ENCODE measurements around the gene FAM89B. TPM values are rescaled to one million over a fixed set of nuclear protein-coding genes. Genes with fewer than 3 reads are reported as not detected.

FAM89B gene
- total and polyA plus RNA-seq, 2 of the 8 experiments (the other 6 are each of a cell fraction or from before 2014, with no cell fraction given): 15.8 to 32.4 TPM

- H3K9ac ChIP-seq (replicated peaks in 1 of 4; ENCODE audit: extremely low read depth in 1 of 4, low read depth in 3 of 4, low read length in 3 of 4): no peak overlapping the region
- H3K79me1 ChIP-seq (ENCODE audit: low read depth, low read length): no peaks in the 10 kb centered on the region; the same call in 1 of the 2 replicates
- H3K9me3 ChIP-seq (ENCODE audit: insufficient read depth in 2 of 2, low read depth in 1 of 2, low read length in 1 of 2): no peaks in the 10 kb centered on the region
- no peaks in the 10 kb centered on the region for H4K20me1 ChIP-seq (replicated peaks in 1 of 2; ENCODE audit: control insufficient read depth in 1 of 2, insufficient read depth in 2 of 2, low read length in 2 of 2)
- WGBS, 2 experiments (ENCODE audit: extremely low coverage in 1 of 2, insufficient coverage in 1 of 2, insufficient read length in 1 of 2, insufficient replicate concordance in 2 of 2, low coverage in 1 of 2, low lambda C conversion rate in 2 of 2, missing lambda C conversion rate in 1 of 2): 89% methylated on average over 7 of the region's 7 CpGs; no CpG with 5 or more reads in 1 of the 2 experiments
- H3K18ac ChIP-seq (ENCODE audit: extremely low read depth, low read length): no peak overlapping the region
- no peaks in the 10 kb centered on the region for H3K36me3 ChIP-seq (ENCODE audit: control insufficient read depth in 2 of 4, insufficient read depth in 4 of 4, low read length in 3 of 4)
- H4K8ac ChIP-seq (ENCODE audit: extremely low read depth, insufficient read depth, low read length): no peak overlapping the region
- no peak overlapping the region for H4K91ac ChIP-seq (replicated peaks; ENCODE audit: insufficient read length, low read length)
- no peak overlapping the region for H2AFZ ChIP-seq (ENCODE audit: low read length)
- peaks cover 0 to 16% (median 13%) of the 10 kb centered on the region in 4 experiments; a peak in 5 of 7 replicates for H3K27me3 ChIP-seq (replicated peaks in 1 of 4; ENCODE audit: control insufficient read depth in 3 of 4, extremely low read depth in 1 of 4, insufficient read depth in 3 of 4, low read length in 3 of 4)
- ChIA-PET CTCF (ENCODE audit: partially characterized antibody) (interaction anchor here (1.0 to 16.3 kb wide), 8 partner anchors 10 to 450 kb away, joined by 3 to 284 read pairs (median 18); partner anchors contain the start of genes FAM89B, TM7SF2 and ZNRD2), POLR2A (ENCODE audit: partially characterized antibody) (interaction anchor here (1.0 to 4.2 kb wide), 7 partner anchors 11 to 63 kb away, joined by 3 to 29 read pairs (median 3); partner anchors contain the start of genes FAM89B, MALAT1 and SCYL1)
- no peak overlapping the region for H3K4me3 ChIP-seq (ENCODE audit: extremely low read depth in 1 of 4, insufficient read depth in 2 of 4, low read depth in 3 of 4, low read length in 4 of 4)
- no peak overlapping the region for H3K4me2 ChIP-seq (ENCODE audit: insufficient read depth in 1 of 2, low read depth in 2 of 2, low read length in 2 of 2)
- no peak overlapping the region for H2BK5ac ChIP-seq (ENCODE audit: low read depth, low read length)
- H2BK15ac ChIP-seq (ENCODE audit: low read length): no peak overlapping the region
- no peak overlapping the region for H2BK120ac ChIP-seq (replicated peaks; ENCODE audit: low read depth, low read length)
- H3K23me2 ChIP-seq (ENCODE audit: low read depth, low read length): peaks cover 4% of the 10 kb centered on the region; the same call in 1 of the 2 replicates
- peaks cover 0 to 29% (median 23%) of the 10 kb centered on the region in 4 experiments; a peak in 6 of 7 replicates for H3K4me1 ChIP-seq (replicated peaks in 1 of 4; ENCODE audit: control insufficient read depth in 3 of 4, insufficient read depth in 4 of 4, low read length in 3 of 4)
- DNase-seq (ENCODE audit: low read depth in 1 of 2, low spot score in 2 of 2) (no peak), FAIRE-seq (no peak)
- H3K14ac ChIP-seq (ENCODE audit: insufficient read length): no peak overlapping the region
- no peak overlapping the region for H3K4ac ChIP-seq (replicated peaks; ENCODE audit: insufficient read length, low read depth, low read length)
- no peak overlapping the region for H3K27ac ChIP-seq (ENCODE audit: low read depth, low read length)
- H3K79me2 ChIP-seq (ENCODE audit: control insufficient read depth in 1 of 2, insufficient read depth in 2 of 2, low read length in 2 of 2): no peaks in the 10 kb centered on the region
- no peak overlapping the region for H2BK20ac ChIP-seq (ENCODE audit: low read length)
- H3K56ac ChIP-seq (replicated peaks; ENCODE audit: insufficient read length, low read depth, low read length): no peak overlapping the region
- H4K5ac ChIP-seq (ENCODE audit: insufficient read length, low read depth, low read length): no peak overlapping the region
- H3K23ac ChIP-seq (ENCODE audit: insufficient read length): no peak overlapping the region
- H2AK5ac ChIP-seq (ENCODE audit: low read depth, low read length): no peak overlapping the region
- H2BK12ac ChIP-seq (ENCODE audit: low read depth, low read length): no peak overlapping the region
- no peak for TF ChIP-seq RAD21 (IDR thresholded peaks at IDR 0.05 in 1 of 2, conservative IDR thresholded peaks at IDR 0.05 in 1 of 2; ENCODE audit: low read depth in 2 of 2, low read length in 2 of 2)
- no peak for TF ChIP-seq KDM1A (IDR thresholded peaks at IDR 0.05; ENCODE audit: borderline replicate concordance, low read length)
- TF ChIP-seq KDM4A (IDR thresholded peaks at IDR 0.05; ENCODE audit: low read depth, low read length, severe bottlenecking): no peak
- no peak for TF ChIP-seq RBBP5 (IDR thresholded peaks at IDR 0.05; ENCODE audit: borderline replicate concordance, low read depth, low read length)
- no peak for TF ChIP-seq CTBP2 (IDR thresholded peaks at IDR 0.05; ENCODE audit: borderline replicate concordance, insufficient read depth, insufficient read length, low read length)
- no peak for TF ChIP-seq POLR2A (IDR thresholded peaks at IDR 0.05; ENCODE audit: control extremely low read depth in 1 of 2, low read depth in 2 of 2, low read length in 2 of 2)
- TF ChIP-seq CBX8 (IDR thresholded peaks at IDR 0.05; ENCODE audit: borderline replicate concordance, low read depth, low read length): no peak
- TF ChIP-seq EGR1 (IDR thresholded peaks at IDR 0.05; ENCODE audit: borderline replicate concordance, low read depth, low read length): no peak
- no peak for TF ChIP-seq TBP (IDR thresholded peaks at IDR 0.05; ENCODE audit: low read depth, low read length)
- no peak for TF ChIP-seq EP300 (IDR thresholded peaks at IDR 0.05; ENCODE audit: borderline replicate concordance in 1 of 2, low read depth in 2 of 2, low read length in 2 of 2)
- TF ChIP-seq CHD1 (IDR thresholded peaks at IDR 0.05; ENCODE audit: low read depth, low read length): no peak
- TF ChIP-seq SP1 (IDR thresholded peaks at IDR 0.05; ENCODE audit: low read depth, low read length): no peak
- TF ChIP-seq POLR2AphosphoS5 (IDR thresholded peaks at IDR 0.05; ENCODE audit: low read depth, low read length): no peak
- no peak for TF ChIP-seq KDM5A (IDR thresholded peaks at IDR 0.05; ENCODE audit: low read length)
Observed at GRCh38 chr11:65562020-65562419, 10.3 kb upstream of the FAM89B start.

Measured in H1 (cell line).